HepG2 (cell line): Measurements from ENCODE around the gene CTNNA2. TPM values are rescaled to one million over a fixed set of nuclear protein-coding genes. Genes with fewer than 3 reads are reported as not detected.

Experiments
- ATAC-seq: fragments of 200-7000 bp; cut with Tn5 transposase; 3 replicates; pipeline ENCODE4 v1.9.1; 2020; ENCODE audit warnings: mild to moderate bottlenecking, moderate library complexity
- BruUV-seq: library from RNA; stranded (reverse); fragments of 400-500 nt; replicated peaks from 2 replicates; lab custom pipeline; 2021; lab: Mats Ljungman, UMichigan
- CTCF ChIA-PET: fragments of 300-600 bp; formaldehyde crosslinking; extraction: SDS; loops from one replicate; lab custom pipeline; 2021; ENCODE audit warnings: low total read pairs, inconsistent platforms, low intra/inter-chr PET ratio; lab: Yijun Ruan, JAX
- POLR2A ChIA-PET: fragments of 350-600 bp; sonication (Branson Sonifier 250); formaldehyde crosslinking; loops from one replicate; lab custom pipeline; 2020; ENCODE audit warnings: antibody characterized with exemption, inconsistent platforms; lab: Yijun Ruan, JAX
- DNase-seq: peaks from one replicate; pipeline ENCODE4 v3.0.0-alpha.2; 2015; ENCODE audit warnings: low spot score
- FAIRE-seq: peaks from 3 replicates; lab custom pipeline; 2011; peaks lifted over from hg19 to GRCh38; lab: Jason Lieb, UNC
- H2AFZ ChIP-seq: one replicate; pipeline ENCODE4 v1.6.1; 2011; ENCODE audit warnings: low read length, inconsistent platforms
- H3K27ac ChIP-seq: fragments of 300-600 bp; 3 replicates; pipeline ENCODE4 v1.8.0; 2011; ENCODE audit warnings: mixed run types, mild to moderate bottlenecking, mixed read lengths, low read length, inconsistent platforms; ENCODE audit not compliant: insufficient read depth; ENCODE audit errors: extremely low read length
- H3K27me3 ChIP-seq, 2 experiments: fragments of 200-600 bp in 1 of 2; 2 replicates in 1 of 2; 3 replicates in 1 of 2; pipeline versions ENCODE4 v1.6.0 to v1.8.0; 2011; ENCODE audit warnings: low read length in 2 of 2, mild to moderate bottlenecking in 2 of 2, moderate library complexity in 2 of 2, inconsistent platforms in 1 of 2; ENCODE audit not compliant: insufficient read depth in 2 of 2, control insufficient read depth in 1 of 2
- H3K36me3 ChIP-seq, 2 experiments: fragments of 200-600 bp in 1 of 2; replicated peaks in 1 of 2; 2 replicates in 1 of 2; 3 replicates in 1 of 2; pipeline versions ENCODE4 v1.5.1 to v1.8.0; 2011; ENCODE audit warnings: low read length in 2 of 2, inconsistent platforms in 1 of 2; ENCODE audit not compliant: insufficient read depth in 2 of 2, control insufficient read depth in 1 of 2
- H3K4me1 ChIP-seq: 2 replicates; pipeline ENCODE4 v1.5.1; 2012; ENCODE audit warnings: low read length, inconsistent platforms; ENCODE audit not compliant: insufficient read depth
- H3K4me2 ChIP-seq: 2 replicates; pipeline ENCODE4 v1.6.0; 2011; ENCODE audit warnings: low read depth, low read length, inconsistent platforms
- H3K4me3 ChIP-seq, 3 experiments: fragments of 200-600 bp in 1 of 3; sonication (generic), shearing (Covaris generic) in 1 of 3; replicated peaks in 1 of 3; 2 replicates each; pipeline ENCODE4 v1.5.1; 2011 to 2016; ENCODE audit warnings: low read length in 3 of 3, inconsistent platforms in 2 of 3, low read depth in 2 of 3, mild to moderate bottlenecking in 2 of 3, control low read depth in 1 of 3, mixed read lengths in 1 of 3; ENCODE audit not compliant: insufficient read depth in 1 of 3
- H3K79me2 ChIP-seq: one replicate; pipeline ENCODE4 v1.6.1; 2011; ENCODE audit warnings: low read length, inconsistent platforms; ENCODE audit not compliant: insufficient read depth
- H3K9ac ChIP-seq: 2 replicates; pipeline ENCODE4 v1.6.0; 2011; ENCODE audit warnings: mild to moderate bottlenecking, low read depth, low read length, inconsistent platforms; ENCODE audit not compliant: insufficient read depth
- H3K9me3 ChIP-seq: 2 replicates; pipeline ENCODE4 v1.5.1; 2012; ENCODE audit warnings: mild to moderate bottlenecking, low read length
- H4K20me1 ChIP-seq: 2 replicates; pipeline ENCODE4 v1.6.0; 2011; ENCODE audit warnings: inconsistent platforms, mild to moderate bottlenecking, low read length, moderate library complexity; ENCODE audit not compliant: insufficient read depth
- MEIS2 ChIP-seq: sonication (generic); formaldehyde crosslinking; IDR thresholded peaks from 2 replicates; pipeline ENCODE4 v1.9.0; 2021; ENCODE audit warnings: mild to moderate bottlenecking, missing genetic modification reagents
- PITX1 ChIP-seq: sonication (generic); formaldehyde crosslinking; IDR thresholded peaks from 2 replicates; pipeline ENCODE4 v1.5.1; 2020; ENCODE audit warnings: mild to moderate bottlenecking, missing genetic modification reagents
- STAT5B ChIP-seq: sonication (generic); formaldehyde crosslinking; IDR thresholded peaks from 2 replicates; pipeline ENCODE4 v1.4.0; 2020; ENCODE audit warnings: missing genetic modification reagents
- ZNF577 ChIP-seq: sonication (generic); formaldehyde crosslinking; IDR thresholded peaks from 2 replicates; pipeline ENCODE4 v1.4.0; 2020; ENCODE audit warnings: mild to moderate bottlenecking, low read depth, missing genetic modification reagents, borderline replicate concordance
- ZNF678 ChIP-seq: sonication (generic); formaldehyde crosslinking; IDR thresholded peaks from 2 replicates; pipeline ENCODE4 v1.4.0; 2020; ENCODE audit warnings: mild to moderate bottlenecking, missing genetic modification reagents
- ZNF790 ChIP-seq: sonication (generic); formaldehyde crosslinking; IDR thresholded peaks from 2 replicates; pipeline ENCODE4 v1.8.0; 2022; ENCODE audit warnings: missing genetic modification reagents, mild to moderate bottlenecking, borderline replicate concordance
- WGBS: methylation state at CpG from one replicate; pipeline ENCODE4 v1.1.6; 2017; ENCODE audit warnings: low lambda C conversion rate; 5-methylcytosine and 5-hydroxymethylcytosine counted together
- in situ Hi-C: cut with HindIII; loops from 2 replicates; pipeline ENCODE4 v1.10.0; 2017; ENCODE audit warnings: low pct_unique_long_range_greater_than_20kb; ENCODE audit not compliant: extremely low pct_ligation_motif_present
- intact Hi-C: fragments of 100-400 bp; cut with micrococcal nuclease; formaldehyde crosslinking; loops from one replicate; pipeline ENCODE4 v1.10.0; 2022; ENCODE audit not compliant: unreplicated experiment
- polyA plus RNA-seq, 8 experiments: library from polyadenylated mRNA; depleted of rRNA in 3 of 8; stranded (reverse) in 7 of 8; unstranded in 1 of 8; fragments of >200 nt; fragmentation: Illumina TruSeq in 4 of 8; extraction: Trizol in 4 of 8; gene quantifications; 2 replicates each; pipeline versions ENCODE4 v1.2.1 to v1.2.3, GENCODE V29; 2011 to 2016; ENCODE audit warnings: low read depth in 4 of 8, missing spikeins in 1 of 8, mixed read lengths in 1 of 8; ENCODE audit not compliant: insufficient read depth in 1 of 8
- total RNA-seq, 5 experiments: library from RNA; depleted of rRNA; stranded (reverse); fragments of >200 nt; fragmentation: Illumina TruSeq; extraction: Trizol; gene quantifications; 2 replicates each; pipeline ENCODE4 v1.2.3, GENCODE V29; 2016; ENCODE audit warnings: low read depth in 1 of 5
- TF ChIP-seq, protein P1 (sequence below): sonication (generic); formaldehyde crosslinking; IDR thresholded peaks from 2 replicates; pipeline ENCODE4 v1.4.0; 2020; ENCODE audit warnings: missing genetic modification reagents
- TF ChIP-seq, protein P2 (sequence below): sonication (generic); formaldehyde crosslinking; IDR thresholded peaks from 2 replicates; pipeline ENCODE4 v1.4.0; 2020; ENCODE audit warnings: missing genetic modification reagents; ENCODE audit errors: not compliant biosample characterization

The CTNNA2 gene
- total and polyA plus RNA-seq, 2 of the 13 experiments (the other 11 are each of a cell fraction or from before 2014, with no cell fraction given) = not detected

DNA sequence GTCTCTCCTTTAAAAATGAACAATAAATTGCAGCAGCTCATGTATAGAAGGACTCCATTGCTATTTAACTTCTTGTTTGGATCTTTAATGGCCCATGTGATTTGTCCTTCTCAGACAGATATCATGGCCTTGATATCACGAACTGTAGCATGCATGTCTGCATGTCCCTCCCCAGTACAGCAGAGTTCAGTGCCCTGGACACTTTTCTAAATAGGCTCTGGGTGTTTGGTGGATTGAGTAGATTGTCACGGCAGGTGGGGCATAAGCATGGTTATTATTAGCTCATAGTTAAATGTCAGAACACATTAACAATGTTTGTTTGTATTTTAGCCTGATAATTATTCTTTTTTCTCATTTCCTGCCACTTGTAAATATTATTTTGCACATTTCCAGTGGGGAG, 673.4 kb downstream of the CTNNA2 start (continued):
- TF ChIP-seq, protein P1, sequence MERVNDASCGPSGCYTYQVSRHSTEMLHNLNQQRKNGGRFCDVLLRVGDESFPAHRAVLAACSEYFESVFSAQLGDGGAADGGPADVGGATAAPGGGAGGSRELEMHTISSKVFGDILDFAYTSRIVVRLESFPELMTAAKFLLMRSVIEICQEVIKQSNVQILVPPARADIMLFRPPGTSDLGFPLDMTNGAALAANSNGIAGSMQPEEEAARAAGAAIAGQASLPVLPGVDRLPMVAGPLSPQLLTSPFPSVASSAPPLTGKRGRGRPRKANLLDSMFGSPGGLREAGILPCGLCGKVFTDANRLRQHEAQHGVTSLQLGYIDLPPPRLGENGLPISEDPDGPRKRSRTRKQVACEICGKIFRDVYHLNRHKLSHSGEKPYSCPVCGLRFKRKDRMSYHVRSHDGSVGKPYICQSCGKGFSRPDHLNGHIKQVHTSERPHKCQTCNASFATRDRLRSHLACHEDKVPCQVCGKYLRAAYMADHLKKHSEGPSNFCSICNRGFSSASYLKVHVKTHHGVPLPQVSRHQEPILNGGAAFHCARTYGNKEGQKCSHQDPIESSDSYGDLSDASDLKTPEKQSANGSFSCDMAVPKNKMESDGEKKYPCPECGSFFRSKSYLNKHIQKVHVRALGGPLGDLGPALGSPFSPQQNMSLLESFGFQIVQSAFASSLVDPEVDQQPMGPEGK (CRISPR knock-in tag) = no peak
- no peak for TF ChIP-seq ZNF790 (CRISPR knock-in tag)
- TF ChIP-seq, all 625 proteins: peak for 0

DNA sequence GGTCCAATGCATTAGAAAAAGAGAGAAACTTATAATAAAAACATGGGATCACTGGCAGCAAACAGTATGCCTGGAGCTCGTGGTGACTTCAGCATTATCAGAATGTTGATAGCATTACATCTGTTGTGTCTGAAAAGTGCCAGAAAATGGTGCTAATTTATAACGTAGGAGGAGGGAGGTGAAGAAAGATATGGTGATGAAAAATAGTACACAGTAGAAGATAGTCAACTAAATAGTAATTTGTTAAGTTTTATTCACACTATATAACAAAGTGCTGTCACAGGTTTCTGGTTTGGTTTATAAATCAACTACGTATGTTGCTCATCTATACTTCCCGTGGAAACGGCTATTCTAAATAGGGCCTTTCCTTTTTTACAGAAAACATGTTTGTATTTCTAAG, 674.3 kb downstream of the CTNNA2 start:
- Histone ChIP-seq H3K27me3 (no peaks in the 10 kb centered on the region), H2AFZ (no peak overlapping the region), H3K9me3 (peaks cover 39% of the 10 kb centered on the region; the same call in 1 of the 2 replicates), H3K4me2 (no peak overlapping the region), H3K9ac (no peak overlapping the region), H3K36me3 (no peaks in the 10 kb centered on the region), H3K4me1 (no peaks in the 10 kb centered on the region), H4K20me1 (no peaks in the 10 kb centered on the region), H3K4me3 (no peak overlapping the region), H3K79me2 (no peaks in the 10 kb centered on the region), H3K27ac (no peak overlapping the region)
- BruUV-seq = no TSS peak
- no peak for ATAC-seq
- WGBS = 4% methylated on average over 5 of the region's 5 CpGs
- intact Hi-C loops = no loop called here
- no peak for DNase-seq
- TF ChIP-seq STAT5B (CRISPR knock-in tag) = no peak
- TF ChIP-seq ZNF577 (CRISPR knock-in tag) = no peak
- FAIRE-seq = no peak
- in situ Hi-C loops = no loop called here
- ChIA-PET CTCF (no interaction called here), POLR2A (no interaction called here)

DNA sequence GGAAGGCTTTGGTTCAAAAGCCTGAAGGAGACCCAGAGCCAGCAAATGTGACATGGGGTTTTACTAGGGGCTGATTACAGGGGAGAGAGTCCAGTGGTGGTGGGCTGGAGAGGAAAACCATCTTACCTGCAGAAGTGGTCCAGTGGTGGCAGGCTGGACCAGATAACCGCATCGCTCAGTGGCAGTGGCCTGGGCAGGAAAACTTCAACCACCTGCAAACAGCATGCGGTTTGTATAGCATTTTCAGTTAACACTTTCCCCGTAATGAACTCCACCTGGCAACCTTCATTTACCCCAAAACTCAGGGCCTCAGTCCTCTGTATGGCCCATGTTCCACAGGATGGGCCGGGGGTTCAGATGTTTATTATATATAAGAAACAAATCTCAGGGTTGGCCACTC, 677.3 kb downstream of the CTNNA2 start:
- BruUV-seq = no TSS peak
- CTCF ChIA-PET = no interaction called here

More for the DNA sequence above, 677.3 kb downstream of the CTNNA2 start:
- ATAC-seq = no peak
- TF ChIP-seq ZNF678 (CRISPR knock-in tag) = no peak
- no peak for TF ChIP-seq MEIS2 (CRISPR knock-in tag)
- TF ChIP-seq, protein P2, sequence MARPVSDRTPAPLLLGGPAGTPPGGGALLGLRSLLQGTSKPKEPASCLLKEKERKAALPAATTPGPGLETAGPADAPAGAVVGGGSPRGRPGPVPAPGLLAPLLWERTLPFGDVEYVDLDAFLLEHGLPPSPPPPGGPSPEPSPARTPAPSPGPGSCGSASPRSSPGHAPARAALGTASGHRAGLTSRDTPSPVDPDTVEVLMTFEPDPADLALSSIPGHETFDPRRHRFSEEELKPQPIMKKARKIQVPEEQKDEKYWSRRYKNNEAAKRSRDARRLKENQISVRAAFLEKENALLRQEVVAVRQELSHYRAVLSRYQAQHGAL = no peak
- no peak for TF ChIP-seq PITX1 (CRISPR knock-in tag)
- intact Hi-C loops (no loop called here), in situ Hi-C loops (no loop called here)
- no peaks in the 10 kb centered on the region for H3K36me3 ChIP-seq
- H3K4me2 ChIP-seq = no peak overlapping the region
- POLR2A ChIA-PET = no interaction called here
- DNase-seq = no peak
- H3K27ac ChIP-seq = no peak overlapping the region
- H3K4me3 ChIP-seq = no peak overlapping the region
- no peak for FAIRE-seq
- no peak overlapping the region for H2AFZ ChIP-seq
- 23% methylated on average over 5 of the region's 5 CpGs for WGBS
- H3K9me3 ChIP-seq = peaks cover 21% of the 10 kb centered on the region; the same call in 1 of the 2 replicates
- H3K27me3 ChIP-seq = no peaks in the 10 kb centered on the region
- no peaks in the 10 kb centered on the region for H3K4me1 ChIP-seq
- no peaks in the 10 kb centered on the region for H4K20me1 ChIP-seq
- no peak overlapping the region for H3K9ac ChIP-seq
- H3K79me2 ChIP-seq = no peaks in the 10 kb centered on the region
